Fibroblast of mammary gland (primary cell): ENCODE measurements around the gene ATP8B2.
"Not testable (repeated sequence)": the region's sequence is repeated elsewhere in the genome, so short reads cannot be mapped to it uniquely, and the experiment has no call there.

Source experiments
- DNase-seq: peaks from one replicate; pipeline ENCODE4 v3.0.0-alpha.2; 2010; ENCODE audit warnings: low read depth
- H3K4me3 ChIP-seq: 2 replicates; pipeline ENCODE4 v1.5.1; 2011; ENCODE audit warnings: low read depth, mild to moderate bottlenecking, low read length, moderate library complexity; ENCODE audit not compliant: control insufficient read depth
- TF ChIP-seq, protein P1 (sequence below): conservative IDR thresholded peaks from 2 replicates; pipeline ENCODE4 v1.5.1; 2011; ENCODE audit warnings: low read depth, low read length, inconsistent platforms; ENCODE audit not compliant: control insufficient read depth, insufficient read depth

The ATP8B2 gene

DNA sequence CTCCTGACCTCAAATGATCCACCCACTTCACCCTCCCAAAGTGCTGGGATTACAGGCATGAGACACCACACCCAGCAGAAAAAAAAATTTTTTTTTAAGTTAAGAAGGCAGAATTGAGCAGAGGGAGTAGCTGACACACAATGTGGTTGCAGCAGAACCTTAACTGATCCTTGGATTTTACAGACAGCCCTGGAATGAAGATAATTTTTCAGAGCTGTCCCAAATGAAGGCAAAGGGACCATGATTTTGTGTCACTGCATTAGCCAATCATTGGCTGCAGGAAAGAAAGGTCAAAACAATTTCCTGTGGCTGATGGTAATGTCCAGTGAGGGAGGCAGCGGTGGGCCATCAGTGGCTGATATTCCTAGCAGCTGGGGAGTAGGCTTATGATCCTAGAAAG, 23.7 kb upstream of the ATP8B2 start:
- DNase-seq: no peak
- H3K4me3 ChIP-seq: no peak overlapping the region
- TF ChIP-seq, protein P1, sequence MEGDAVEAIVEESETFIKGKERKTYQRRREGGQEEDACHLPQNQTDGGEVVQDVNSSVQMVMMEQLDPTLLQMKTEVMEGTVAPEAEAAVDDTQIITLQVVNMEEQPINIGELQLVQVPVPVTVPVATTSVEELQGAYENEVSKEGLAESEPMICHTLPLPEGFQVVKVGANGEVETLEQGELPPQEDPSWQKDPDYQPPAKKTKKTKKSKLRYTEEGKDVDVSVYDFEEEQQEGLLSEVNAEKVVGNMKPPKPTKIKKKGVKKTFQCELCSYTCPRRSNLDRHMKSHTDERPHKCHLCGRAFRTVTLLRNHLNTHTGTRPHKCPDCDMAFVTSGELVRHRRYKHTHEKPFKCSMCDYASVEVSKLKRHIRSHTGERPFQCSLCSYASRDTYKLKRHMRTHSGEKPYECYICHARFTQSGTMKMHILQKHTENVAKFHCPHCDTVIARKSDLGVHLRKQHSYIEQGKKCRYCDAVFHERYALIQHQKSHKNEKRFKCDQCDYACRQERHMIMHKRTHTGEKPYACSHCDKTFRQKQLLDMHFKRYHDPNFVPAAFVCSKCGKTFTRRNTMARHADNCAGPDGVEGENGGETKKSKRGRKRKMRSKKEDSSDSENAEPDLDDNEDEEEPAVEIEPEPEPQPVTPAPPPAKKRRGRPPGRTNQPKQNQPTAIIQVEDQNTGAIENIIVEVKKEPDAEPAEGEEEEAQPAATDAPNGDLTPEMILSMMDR: no peak

DNA sequence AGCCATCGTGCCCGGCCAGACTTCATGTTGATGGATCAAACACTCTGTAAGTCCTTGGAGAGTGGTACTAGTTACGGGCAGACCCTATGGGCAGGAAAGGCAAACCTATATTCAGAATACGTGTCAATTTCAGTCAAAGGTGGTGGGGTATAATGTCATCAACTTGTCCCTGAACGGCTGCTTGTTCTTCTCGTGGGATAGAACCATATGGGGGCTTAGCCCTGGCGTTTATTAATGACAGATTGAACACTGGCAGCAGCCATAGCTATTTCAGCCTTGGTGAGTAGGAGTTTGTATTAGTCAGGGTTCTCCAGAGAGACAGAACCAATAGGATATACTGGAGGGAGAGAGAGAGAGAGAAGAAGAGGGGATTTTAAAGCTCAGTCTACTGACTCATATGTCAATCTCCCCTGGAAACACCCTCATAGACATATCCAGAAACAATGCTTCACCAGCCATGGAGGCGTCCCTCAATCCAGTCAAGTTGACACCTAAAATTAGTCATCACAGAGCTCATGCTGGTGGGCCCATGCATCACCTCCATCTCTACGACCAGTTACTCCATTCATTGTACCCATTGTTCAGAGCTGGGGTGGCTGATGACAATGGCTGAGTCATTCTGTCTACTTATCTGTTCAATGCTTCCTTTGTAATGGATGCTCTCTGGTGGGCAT, 20.5 kb upstream of the ATP8B2 start:
- H3K4me3 ChIP-seq: no peak overlapping the region
- peak; percentile 43 for DNase-seq
- TF ChIP-seq, protein P1: no peak

DNA sequence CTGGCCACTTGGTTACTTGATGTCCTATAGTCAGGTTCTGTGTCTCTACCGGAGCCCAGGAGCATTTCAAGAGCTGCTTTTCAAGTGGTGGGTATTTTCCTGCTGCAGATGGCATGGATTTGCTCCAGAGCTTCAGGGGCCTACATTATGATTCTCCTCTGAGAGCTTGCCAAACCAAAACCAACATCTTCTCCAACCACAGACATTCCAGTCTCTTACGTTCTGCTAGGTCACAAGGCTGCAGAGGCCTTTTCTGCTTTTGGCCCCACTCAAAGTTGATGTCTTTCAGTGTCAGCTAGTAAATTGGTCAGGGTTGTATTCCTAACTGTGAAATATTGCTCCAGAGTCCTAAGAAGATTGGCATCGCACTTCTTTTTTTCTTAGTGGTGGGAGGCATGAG, 19.2 kb upstream of the ATP8B2 start:
- TF ChIP-seq, protein P1: no peak
- H3K4me3 ChIP-seq: no peak overlapping the region
- DNase-seq: no peak

DNA sequence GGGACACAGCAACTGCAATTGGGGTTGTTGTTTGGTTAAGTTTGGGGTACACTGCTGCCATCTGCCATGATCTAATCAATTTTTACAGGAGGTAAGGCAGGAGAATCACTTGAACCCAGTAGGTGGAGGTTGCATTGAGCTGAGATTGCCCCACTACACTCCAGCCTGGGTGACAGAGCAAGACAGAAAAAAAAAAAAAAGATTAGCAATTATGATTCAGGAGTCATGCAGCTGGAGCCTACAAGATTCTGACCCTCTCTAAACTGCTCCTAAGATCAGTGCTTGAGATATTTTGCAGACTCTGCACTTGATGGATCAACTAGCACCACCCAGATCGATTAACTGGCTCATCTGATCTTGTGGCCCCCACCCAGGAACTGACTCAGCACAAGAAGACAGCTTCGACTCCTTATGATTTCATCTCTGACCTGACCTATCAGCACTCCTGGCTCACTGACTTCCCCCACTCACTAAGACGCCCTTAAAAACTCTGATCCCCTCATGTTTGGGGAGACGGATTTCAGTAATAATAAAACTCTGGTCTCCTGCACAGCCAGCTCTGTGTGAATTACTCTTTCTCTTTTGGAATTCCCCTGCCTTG, 17.6 kb upstream of the ATP8B2 start:
- H3K4me3 ChIP-seq, DNase-seq: not testable (repeated sequence)

DNA sequence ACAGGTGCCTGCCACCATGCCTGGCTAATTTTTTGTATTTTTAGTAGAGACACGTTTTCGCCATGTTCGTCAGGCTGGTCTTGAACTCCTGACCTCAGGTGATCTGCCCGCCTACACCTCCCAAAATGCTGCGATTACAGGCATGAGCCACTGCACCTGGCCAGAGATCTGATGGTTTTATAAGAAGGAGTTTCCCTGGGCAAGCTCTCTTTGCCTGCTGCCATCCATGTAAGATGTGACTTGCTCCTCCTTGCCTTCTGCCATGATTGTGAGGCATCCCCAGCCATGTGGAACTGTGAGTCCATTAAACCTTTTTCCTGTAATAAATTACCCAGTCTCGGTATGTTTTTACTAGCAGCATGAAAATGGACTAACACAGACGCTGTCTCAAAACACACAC, 16.2 kb upstream of the ATP8B2 start:
- not testable (repeated sequence) for H3K4me3 ChIP-seq, DNase-seq

DNA sequence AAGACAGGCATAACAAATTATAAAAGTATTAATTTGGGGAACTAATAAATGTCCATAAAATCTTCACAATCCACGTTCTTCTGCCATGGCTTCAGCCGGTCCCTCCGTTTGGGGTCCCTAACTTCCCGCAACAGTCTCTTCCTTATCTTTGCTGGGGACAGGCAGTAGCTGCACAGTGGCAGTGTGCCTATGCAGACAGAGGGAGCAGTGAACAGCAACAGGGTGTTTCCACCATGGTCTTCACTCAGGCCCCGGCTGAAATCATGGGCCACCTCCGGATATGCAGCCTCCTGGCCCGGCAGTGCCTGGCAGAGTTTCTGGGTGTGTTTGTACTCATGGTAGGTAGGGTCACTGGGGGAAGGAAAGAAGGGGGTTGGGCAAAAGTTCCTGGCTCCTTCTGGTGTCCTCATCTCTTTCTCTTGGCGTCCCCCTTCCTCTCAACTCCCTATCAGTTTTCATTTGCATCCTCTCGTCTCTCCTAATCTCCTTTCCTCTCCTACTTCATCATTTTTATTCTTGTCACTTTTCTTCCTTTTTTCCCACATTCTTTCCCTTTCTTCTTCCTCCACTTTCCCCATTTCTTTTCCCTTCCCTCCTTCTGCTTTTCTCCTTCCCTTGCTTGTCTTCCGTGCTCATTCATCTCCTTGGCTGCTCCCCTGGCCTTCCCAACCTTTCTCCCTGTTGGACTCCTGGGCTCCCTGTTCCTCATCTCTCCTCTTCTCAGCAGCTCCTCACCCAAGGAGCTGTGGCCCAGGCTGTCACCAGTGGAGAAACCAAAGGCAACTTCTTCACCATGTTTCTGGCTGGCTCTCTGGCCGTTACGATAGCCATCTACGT, 12.9 kb upstream of the ATP8B2 start:
- DNase-seq, H3K4me3 ChIP-seq: not testable (repeated sequence)

DNA sequence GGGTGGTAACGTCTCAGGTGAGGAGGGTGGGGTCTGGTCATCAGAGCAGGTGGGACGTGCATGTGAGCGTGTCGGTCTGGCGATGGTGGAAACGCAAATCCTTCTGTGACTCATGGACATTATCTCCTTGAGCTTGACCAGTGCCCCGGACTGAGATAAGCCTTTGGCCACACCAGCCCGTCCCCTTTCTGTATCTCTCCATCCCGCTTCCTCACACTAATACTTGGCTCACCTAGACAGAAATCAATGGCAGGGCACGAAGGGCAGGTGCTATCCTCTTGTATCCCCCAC, 12.3 kb upstream of the ATP8B2 start:
- no peak overlapping the region for H3K4me3 ChIP-seq
- TF ChIP-seq, protein P1: no peak
- DNase-seq: no peak

DNA sequence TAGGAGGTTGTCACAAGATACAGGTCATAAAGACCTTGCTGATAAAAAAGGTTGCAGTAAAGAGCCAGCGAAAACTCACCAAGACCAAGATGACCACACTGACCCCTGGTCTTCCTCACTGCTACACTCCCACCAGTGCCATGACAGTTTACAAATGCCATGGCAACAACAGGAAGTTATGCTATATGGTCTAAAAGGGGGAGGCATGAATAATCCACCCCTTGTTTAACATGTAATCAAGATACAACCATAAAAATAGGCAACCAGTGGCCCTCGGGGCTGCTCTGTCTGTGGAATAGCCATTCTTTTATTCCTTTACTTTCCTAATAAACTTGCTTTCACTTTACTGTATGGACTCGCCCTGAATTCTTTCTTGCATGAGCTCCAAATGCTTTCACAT, 11.1 kb upstream of the ATP8B2 start:
- not testable (repeated sequence) for DNase-seq, H3K4me3 ChIP-seq

DNA sequence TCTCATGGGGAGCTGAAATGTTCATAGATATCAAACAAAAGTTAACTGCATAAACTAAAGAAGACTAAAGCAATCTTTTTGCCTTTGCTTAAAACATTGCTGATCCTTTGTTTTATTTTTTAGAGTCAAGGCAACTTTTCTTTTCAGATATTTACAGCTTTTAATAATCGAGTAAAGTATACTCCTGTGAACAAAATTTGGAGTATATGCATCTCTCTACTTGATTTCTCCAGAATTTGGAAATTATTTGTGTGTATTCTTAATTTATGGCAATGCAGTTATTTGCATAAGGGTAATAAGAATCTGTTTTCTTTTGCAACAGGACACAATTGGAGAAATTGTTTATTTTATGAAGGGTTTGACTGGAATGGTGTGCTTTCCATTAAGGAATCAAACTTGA, 8.6 kb upstream of the ATP8B2 start:
- H3K4me3 ChIP-seq: no peak overlapping the region
- DNase-seq: no peak
- TF ChIP-seq, protein P1: no peak
